Measurements from ENCODE around the gene MACF1. TPM values are rescaled to one million over a fixed set of nuclear protein-coding genes. Genes with fewer than 3 reads are reported as not detected.

MACF1 gene
- total RNA-seq, 6 donors from 2014 or later: 359 to 1,160 (median 531) TPM

DNA sequence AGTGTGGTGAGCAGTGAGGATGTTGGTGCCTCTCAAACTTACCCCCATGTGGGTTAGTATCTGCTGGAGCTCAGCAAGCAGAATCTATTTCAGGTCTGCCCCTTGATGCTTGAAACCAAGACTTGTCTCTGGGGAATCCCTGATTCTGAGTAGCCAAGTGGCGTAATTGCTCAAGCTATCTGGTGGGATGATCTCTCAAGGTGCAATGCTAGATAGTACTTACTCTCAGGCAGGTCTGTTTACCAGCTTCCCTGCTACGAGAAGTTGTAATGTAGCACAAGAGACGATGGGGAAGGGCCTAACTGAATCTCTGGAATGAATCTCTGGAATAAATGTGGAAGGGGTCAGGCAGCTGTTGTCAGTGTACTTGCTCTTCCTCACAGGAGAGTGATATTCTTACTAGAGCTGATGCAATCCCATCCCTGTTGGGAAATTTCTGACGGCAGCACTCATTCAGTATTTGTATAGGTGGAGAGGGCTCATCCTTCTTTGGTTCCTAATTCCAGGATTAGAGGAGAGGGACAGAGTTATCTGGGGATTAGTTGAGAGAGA is 65.4 kb downstream of the MACF1 start:
- ATAC-seq (ENCODE audit: low FRiP score in 2 of 2) (peak in 1 of 2 donors; percentile 46), DNase-seq (no peak)
- H3K27me3 ChIP-seq: no peaks in the 10 kb centered on the region
- H3K9me3 ChIP-seq: no peaks in the 10 kb centered on the region
- no peak for TF ChIP-seq POLR2AphosphoS5 (IDR thresholded peaks at IDR 0.05)
- TF ChIP-seq EP300 (IDR thresholded peaks at IDR 0.05): no peak
- TF ChIP-seq, protein P1, sequence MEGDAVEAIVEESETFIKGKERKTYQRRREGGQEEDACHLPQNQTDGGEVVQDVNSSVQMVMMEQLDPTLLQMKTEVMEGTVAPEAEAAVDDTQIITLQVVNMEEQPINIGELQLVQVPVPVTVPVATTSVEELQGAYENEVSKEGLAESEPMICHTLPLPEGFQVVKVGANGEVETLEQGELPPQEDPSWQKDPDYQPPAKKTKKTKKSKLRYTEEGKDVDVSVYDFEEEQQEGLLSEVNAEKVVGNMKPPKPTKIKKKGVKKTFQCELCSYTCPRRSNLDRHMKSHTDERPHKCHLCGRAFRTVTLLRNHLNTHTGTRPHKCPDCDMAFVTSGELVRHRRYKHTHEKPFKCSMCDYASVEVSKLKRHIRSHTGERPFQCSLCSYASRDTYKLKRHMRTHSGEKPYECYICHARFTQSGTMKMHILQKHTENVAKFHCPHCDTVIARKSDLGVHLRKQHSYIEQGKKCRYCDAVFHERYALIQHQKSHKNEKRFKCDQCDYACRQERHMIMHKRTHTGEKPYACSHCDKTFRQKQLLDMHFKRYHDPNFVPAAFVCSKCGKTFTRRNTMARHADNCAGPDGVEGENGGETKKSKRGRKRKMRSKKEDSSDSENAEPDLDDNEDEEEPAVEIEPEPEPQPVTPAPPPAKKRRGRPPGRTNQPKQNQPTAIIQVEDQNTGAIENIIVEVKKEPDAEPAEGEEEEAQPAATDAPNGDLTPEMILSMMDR (IDR thresholded peaks at IDR 0.05): no peak
- TF ChIP-seq POLR2A (IDR thresholded peaks at IDR 0.05): no peak
- peak overlapping the region; percentile 19 to 73 (median 65) for H3K27ac ChIP-seq
- H3K36me3 ChIP-seq: peaks cover 0 to 6% (median 0%) of the 10 kb centered on the region in 4 donors
- H3K4me3 ChIP-seq: no peak overlapping the region
- H3K4me1 ChIP-seq: peaks cover 37 to 64% (median 54%) of the 10 kb centered on the region in 4 donors
- 66 to 67% methylated on average over 4 of the region's 4 CpGs for WGBS, 2 donors

DNA sequence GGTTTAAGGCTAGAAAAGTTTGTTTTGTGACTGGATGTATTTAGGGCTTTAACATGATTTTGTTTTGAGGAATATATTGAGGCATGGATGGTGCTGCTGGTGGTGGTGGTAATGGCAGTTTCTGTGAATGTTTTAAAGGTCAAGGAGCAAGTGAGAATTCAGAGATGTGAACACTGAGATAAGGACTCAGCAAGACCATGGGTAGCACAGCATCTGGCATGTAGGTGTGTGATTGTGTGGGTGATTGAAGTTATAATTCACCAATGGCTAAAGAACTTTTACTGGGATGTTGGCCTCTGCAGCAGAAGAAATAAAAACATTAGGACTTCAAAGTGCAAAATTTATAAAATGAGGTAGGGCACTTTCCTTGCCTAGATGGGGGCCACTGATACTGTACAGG is 65.9 kb downstream of the MACF1 start:
- Histone ChIP-seq H3K4me3 (no peak overlapping the region), H3K36me3 (peaks cover 0 to 6% (median 0%) of the 10 kb centered on the region in 4 donors), H3K4me1 (peaks cover 38 to 63% (median 54%) of the 10 kb centered on the region in 4 donors), H3K9me3 (no peaks in the 10 kb centered on the region), H3K27me3 (no peaks in the 10 kb centered on the region), H3K27ac (peak overlapping the region in 3 of 4 donors; percentile 11 to 61 (median 19))
- no peak for DNase-seq
- TF ChIP-seq POLR2A (IDR thresholded peaks at IDR 0.05): no peak
- TF ChIP-seq, protein P1 (IDR thresholded peaks at IDR 0.05): no peak
- no peak for TF ChIP-seq EP300 (IDR thresholded peaks at IDR 0.05)
- TF ChIP-seq POLR2AphosphoS5 (IDR thresholded peaks at IDR 0.05): no peak
- ATAC-seq (ENCODE audit: low FRiP score in 2 of 2): no peak

- Histone ChIP-seq H3K4me1 (peaks cover 52 to 71% (median 60%) of the 10 kb centered on the region in 4 donors), H3K4me3 (no peak overlapping the region), H3K27ac (peak overlapping the region in 3 of 4 donors; percentile 1 to 51 (median 28)), H3K36me3 (peaks cover 0 to 6% (median 0%) of the 10 kb centered on the region in 4 donors), H3K9me3 (no peaks in the 10 kb centered on the region), H3K27me3 (no peaks in the 10 kb centered on the region)
- 49 to 60% methylated on average over 3 of the region's 3 CpGs for WGBS, 2 donors
- TF ChIP-seq EP300 (IDR thresholded peaks at IDR 0.05) (no peak), POLR2AphosphoS5 (IDR thresholded peaks at IDR 0.05) (no peak), POLR2A (IDR thresholded peaks at IDR 0.05) (no peak)
- TF ChIP-seq, protein P1 (IDR thresholded peaks at IDR 0.05): no peak
- DNase-seq (no peak), ATAC-seq (ENCODE audit: low FRiP score in 2 of 2) (peak in 1 of 2 donors; percentile 15)
Observed at GRCh38 chr1:39272027-39272797, 67.7 kb downstream of the MACF1 start.

- Histone ChIP-seq H3K36me3 (peaks cover 0 to 6% (median 0%) of the 10 kb centered on the region in 4 donors), H3K27me3 (no peaks in the 10 kb centered on the region), H3K9me3 (no peaks in the 10 kb centered on the region), H3K4me3 (no peak overlapping the region), H3K27ac (peak overlapping the region in 2 of 4 donors; percentile 28 to 51), H3K4me1 (peaks cover 51 to 70% (median 59%) of the 10 kb centered on the region in 4 donors)
- TF ChIP-seq EP300 (IDR thresholded peaks at IDR 0.05): no peak
- no peak for TF ChIP-seq POLR2AphosphoS5 (IDR thresholded peaks at IDR 0.05)
- TF ChIP-seq, protein P1 (IDR thresholded peaks at IDR 0.05): no peak
- no peak for TF ChIP-seq POLR2A (IDR thresholded peaks at IDR 0.05)
- ATAC-seq (ENCODE audit: low FRiP score in 2 of 2): no peak
- 88 to 91% methylated on average over 13 of the region's 13 CpGs for WGBS, 2 donors
- peak in 1 of 2 donors; percentile 53 for DNase-seq
Observed at GRCh38 chr1:39272798-39273469, 68.4 kb downstream of the MACF1 start.
